ENCODE results near the gene GPR119.
A peak's percentile ranks its signal among the peaks of the same experiment; 100 is the strongest.
"Not testable (repeated sequence)": the region's sequence is repeated elsewhere in the genome, so short reads cannot be mapped to it uniquely, and the experiment has no call there.

Gene GPR119

DNA sequence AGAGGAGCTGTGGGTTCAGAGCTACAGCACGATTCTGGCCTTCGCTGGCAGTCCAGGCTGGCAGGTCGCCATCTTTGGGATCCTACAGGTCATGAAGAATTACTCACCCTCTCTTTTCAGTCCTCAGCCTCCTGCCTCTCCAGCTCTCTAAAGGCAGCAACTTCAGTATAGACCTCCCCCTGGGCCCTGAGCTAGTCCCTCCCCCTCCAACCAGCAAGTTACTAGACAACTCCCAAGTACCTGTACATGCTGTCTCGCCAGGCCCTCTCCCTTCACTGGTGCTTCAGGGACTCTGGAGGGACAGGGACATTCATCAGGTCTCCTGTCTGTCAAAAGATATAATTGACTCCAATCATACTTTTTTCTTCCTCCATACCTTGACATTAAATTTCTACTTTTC is at the start of gene GPR119:
Gene GPR119 (minus strand): TSS at position 155 of the 400 bp plus-strand sequence. CDS start 227 bp downstream, outside the sequence.
- DNase-seq (ENCODE audit: low spot score), result no peak

GRCh38 chrX:130429236-130429635 is 43.8 kb upstream of the GPR119 start:
- DNase-seq (ENCODE audit: low spot score), result not testable (repeated sequence)

DNA sequence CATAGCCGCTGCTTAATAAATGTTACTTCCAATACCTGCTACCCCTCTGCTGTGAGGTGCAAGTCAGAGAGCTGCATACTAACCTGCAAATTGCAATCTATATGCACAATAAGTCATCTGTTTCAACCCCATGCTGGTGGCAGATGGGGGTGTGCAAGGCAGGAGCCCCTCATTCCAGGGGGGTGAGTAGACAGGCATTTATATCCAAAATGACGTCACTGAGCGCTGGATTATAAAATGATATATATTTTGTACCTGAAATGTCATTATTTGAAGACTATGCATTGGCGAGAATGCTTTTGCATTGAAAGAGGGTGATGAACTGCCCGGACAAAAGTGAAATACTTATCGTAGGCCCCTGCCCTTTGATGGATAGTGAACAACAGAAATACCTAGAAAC is 41.1 kb upstream of the GPR119 start:
- no peak for DNase-seq (ENCODE audit: low spot score)

GRCh38 chrX:130419263-130419662 is 33.8 kb upstream of the GPR119 start:
- no peak for DNase-seq (ENCODE audit: low spot score)

- DNase-seq (ENCODE audit: low spot score), result no peak
Measured at GRCh38 chrX:130418740-130419139, 33.3 kb upstream of the GPR119 start.

DNA sequence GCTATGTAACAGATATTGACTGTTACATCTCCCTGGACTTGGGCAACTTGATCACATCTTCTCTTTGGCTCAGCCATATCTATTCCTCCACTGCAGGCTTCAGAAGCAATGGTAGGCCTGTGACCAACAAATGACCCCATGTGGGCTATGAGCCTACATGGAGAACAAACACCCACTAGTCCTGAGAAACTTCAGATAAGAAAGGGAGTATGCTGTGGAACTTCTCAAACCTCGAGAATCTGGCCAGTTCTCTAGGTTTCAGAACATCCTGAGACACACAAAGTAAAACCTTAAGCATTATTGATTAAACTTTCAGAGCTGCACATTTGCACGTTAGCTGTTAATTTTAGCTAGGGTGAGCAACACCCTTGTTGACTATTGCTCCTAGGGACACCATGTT is 32.6 kb upstream of the GPR119 start:
- no peak for DNase-seq (ENCODE audit: low spot score)

DNA sequence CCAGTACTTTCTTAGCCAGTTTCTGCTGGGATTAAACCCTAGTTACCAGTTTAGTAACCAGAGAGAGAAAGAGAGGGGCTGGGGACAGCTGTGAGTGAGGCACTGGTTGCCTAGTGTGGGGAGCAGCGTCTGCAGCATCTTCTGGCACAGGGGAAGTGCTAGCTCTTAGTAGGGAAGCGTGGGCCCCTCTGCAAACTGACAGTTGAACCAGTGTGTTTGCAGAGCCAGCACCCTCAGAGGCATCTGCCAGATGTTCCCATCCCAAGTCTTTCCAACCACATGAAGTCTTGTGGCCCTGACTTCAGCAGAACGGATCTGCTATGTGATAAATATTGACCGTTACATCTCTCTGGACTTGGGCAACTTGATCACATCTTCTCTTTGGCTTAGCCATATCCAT is 31.3 kb upstream of the GPR119 start:
- DNase-seq (ENCODE audit: low spot score), result no peak

- no peak for DNase-seq (ENCODE audit: low spot score)
Measured at GRCh38 chrX:130415201-130415600, 29.7 kb upstream of the GPR119 start.

DNA sequence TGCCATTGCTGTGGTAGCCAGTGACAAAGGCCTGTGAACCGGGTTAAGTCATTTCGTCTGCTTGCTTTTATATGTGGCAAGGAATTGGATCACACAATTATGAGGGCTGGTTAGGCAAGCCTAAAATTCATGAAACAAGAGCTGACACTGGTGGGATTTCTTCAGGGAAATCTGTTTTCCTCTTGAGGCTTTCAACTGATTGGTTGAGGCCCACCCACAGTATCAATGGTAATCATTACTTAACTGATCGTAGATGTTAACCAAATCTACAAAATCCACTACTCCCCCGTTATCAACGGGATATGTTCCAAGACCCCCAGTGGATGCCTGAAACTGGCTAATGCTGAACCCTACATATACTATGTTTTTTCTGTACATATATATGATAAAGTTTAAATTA is 29.3 kb upstream of the GPR119 start:
- DNase-seq (ENCODE audit: low spot score), result no peak

DNA sequence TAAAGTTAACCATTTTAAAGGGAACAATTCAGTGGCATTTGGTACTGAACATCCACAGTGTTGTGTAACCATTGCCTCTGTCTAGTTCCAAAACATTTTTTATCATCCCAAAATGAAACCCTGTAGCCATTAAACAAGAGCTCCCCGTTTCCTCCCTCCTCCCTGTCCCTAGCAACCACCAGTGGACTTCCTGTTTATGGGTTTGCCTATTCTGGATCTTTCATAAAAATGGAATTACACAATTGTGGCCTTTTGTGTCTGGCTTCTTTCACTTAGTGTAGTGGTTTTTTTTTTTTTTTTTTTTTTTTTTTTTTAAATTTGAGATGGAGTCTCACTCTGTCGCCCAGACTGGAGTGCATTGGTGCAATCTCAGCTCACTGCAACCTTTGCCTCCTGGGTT is 27.9 kb upstream of the GPR119 start:
- no peak for DNase-seq (ENCODE audit: low spot score)

- DNase-seq (ENCODE audit: low spot score), result no peak
Measured at GRCh38 chrX:130402208-130402684, 16.8 kb upstream of the GPR119 start.

DNA sequence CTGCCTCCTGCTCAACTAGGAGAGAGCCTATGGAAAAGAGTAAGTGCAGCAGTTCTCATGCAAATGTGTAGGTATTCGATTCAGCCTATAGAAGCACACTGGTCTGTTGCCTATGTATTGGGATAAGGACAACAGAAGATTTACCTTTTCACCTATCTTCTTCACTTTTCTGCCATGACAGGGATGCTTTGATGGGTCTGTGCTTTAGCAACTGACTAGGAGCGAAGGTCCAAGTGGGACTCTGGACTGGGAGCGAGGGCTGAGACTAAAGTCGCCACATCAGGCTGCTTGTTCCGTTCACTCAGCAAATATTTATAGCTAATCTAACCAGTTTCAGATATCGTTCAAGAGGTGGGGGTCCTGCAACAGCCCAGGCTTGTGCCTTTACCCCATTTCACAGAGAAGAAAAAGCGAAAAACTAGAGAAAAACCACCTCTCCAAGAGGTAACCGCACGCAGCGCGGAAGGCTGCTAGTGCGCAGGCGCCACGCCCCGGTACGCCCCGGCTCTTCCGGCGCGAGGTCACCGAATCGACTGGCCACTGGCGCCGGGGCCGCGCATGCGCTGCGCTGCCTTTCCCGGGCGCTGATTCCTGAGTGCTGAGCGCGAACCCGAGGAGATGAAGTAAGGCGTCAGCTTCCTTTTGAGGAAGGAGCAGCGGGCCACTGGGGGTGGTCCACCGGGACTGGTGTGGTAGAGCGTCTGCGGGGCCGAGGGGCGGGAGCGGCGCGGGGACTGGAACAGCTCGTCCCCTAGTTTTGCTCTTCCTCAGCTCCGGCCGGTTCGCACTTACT is 16.1 kb upstream of the GPR119 start, which contains the start of gene RBMX2:
Gene RBMX2 (plus strand): TSS at position 573 of the 793 bp plus-strand sequence. CDS start 46 bp downstream, at position 619.
- DNase-seq (ENCODE audit: low spot score), result peak; percentile 79

- no peak for DNase-seq (ENCODE audit: low spot score)
Measured at GRCh38 chrX:130395341-130395740, 9.9 kb upstream of the GPR119 start.

DNA sequence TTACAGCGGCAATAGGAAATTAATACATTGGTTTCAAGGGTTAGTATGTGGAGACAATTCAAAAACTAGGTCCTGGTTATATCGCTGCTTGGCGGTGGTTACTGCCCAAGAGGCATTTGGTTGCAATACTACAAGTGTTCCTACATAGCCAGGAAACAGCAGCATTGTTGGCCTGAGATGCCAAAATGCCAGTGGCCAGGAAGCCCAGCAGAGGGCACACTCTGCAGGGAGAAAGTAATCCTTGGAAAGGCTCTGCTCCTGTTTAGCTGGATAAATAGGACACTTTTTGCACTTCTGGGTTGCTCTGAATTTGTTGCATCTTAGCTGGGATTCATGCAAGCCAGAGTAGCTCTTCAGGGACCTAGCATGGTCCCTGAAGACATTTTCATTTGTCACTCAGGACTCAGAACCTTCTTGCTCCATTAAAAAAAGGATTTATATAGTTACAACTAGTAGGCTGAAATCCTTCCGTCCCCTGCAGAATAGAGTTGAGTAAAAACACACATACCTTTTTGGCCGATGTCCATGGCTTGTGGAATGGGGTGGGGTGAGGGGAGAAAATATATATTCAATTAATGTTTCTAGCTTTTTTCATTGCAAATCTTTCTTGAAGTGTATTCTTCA is 8.1 kb upstream of the GPR119 start:
- DNase-seq (ENCODE audit: low spot score), result peak; percentile 62

DNA sequence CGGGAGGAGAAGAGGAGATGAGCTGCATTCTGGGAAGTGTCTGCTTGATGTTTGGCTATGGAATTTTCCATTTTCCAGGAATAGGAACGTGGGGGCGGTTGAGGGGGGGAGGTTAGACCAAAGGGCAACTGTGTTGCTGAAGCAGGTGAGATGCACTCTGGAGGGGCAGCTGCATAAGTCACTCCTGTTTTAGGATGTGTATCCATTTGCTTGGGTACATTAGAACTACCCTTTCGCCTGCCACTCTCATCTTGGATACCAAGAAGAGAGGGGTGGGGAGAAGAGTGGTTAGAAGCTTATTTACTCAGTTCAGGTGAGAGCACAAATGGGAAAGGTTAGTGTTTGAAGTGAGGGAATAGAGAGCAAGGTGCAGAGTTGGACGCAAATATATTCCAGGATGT is 934 bp upstream of the GPR119 start:
- no peak for DNase-seq (ENCODE audit: low spot score)

GRCh38 chrX:130378024-130378669 is 7.3 kb downstream of the GPR119 start:
- DNase-seq (ENCODE audit: low spot score), result no peak

- DNase-seq (ENCODE audit: low spot score), result no peak
Measured at GRCh38 chrX:130376077-130376476, 9.4 kb downstream of the GPR119 start.

DNA sequence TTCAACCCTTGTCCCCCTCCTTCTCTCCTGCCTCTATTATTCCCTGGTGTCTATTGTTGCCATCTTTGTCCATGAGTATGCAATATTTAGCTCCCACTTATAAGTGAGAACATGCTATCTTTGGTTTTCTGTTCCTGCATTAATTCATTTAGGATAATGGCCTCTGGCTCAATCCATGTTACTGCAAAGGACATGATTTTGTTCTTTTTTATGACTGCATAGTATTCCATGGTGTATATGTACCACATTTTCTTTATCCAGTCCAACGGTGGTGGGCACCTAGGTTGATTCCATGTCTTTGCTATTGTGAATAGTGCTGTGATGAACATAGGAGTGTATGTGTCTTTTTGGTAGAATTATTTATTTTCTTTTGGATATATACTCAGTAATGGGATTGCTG is 33.4 kb downstream of the GPR119 start:
- DNase-seq (ENCODE audit: low spot score), result not testable (repeated sequence)

GRCh38 chrX:130351567-130351966 is 33.9 kb downstream of the GPR119 start:
- no peak for DNase-seq (ENCODE audit: low spot score)

GRCh38 chrX:130347321-130347720 is 38.2 kb downstream of the GPR119 start:
- DNase-seq (ENCODE audit: low spot score), result no peak

GRCh38 chrX:130343411-130343810 is 42.1 kb downstream of the GPR119 start:
- no peak for DNase-seq (ENCODE audit: low spot score)

GRCh38 chrX:130340271-130340670 is 45.2 kb downstream of the GPR119 start:
- no peak for DNase-seq (ENCODE audit: low spot score)

Measured in kidney tubule cell (primary cell).